ENCODE measurements around the gene MMP20.

DNA sequence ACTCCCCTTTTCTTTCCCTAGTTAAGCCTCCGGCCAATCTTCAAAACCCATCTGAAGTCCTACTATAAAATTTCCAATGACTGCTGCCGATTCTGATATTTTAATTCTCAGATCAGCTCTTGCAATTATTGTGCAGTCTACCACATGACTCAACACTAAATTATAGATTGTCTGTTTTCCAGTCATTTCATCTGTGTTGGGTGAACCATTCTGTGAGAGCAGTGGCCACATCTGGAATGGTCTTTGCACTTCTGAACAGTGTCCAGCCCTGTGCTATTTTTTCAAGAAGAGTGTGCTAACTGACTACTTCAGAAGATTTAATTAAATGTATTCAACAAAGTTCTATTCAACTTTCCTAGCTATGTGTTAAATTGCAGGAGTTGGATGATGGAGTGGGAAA, 47.4 kb downstream of the MMP20 start:
- TF ChIP-seq CTCF (IDR thresholded peaks at IDR 0.05; ENCODE audit: low read depth, low read length) (no peak), POLR2A (IDR thresholded peaks at IDR 0.05; ENCODE audit: extremely low read depth, insufficient read length) (no peak)

All from NB4 (cell line).